ENCODE results near the gene PLK5. TPM values are rescaled to one million over a fixed set of nuclear protein-coding genes. Genes with fewer than 3 reads are reported as not detected.
"Not testable (repeated sequence)": the region's sequence is repeated elsewhere in the genome, so short reads cannot be mapped to it uniquely, and the experiment has no call there.

Gene PLK5
- total and polyA plus RNA-seq, 7 donors, result 0.32 to 0.36 TPM; not detected in 5

GRCh38 chr19:1532003-1532402, 8.1 kb downstream of the PLK5 start:
- no peak for DNase-seq
- Histone ChIP-seq H3K9me3 (no peaks in the 10 kb centered on the region), H3K27me3 (peaks cover 0 to 24% (median 23%) of the 10 kb centered on the region in 3 donors), H3K4me1 (no peaks in the 10 kb centered on the region), H3K27ac (no peak overlapping the region), H3K4me3 (no peak overlapping the region), H3K36me3 (no peaks in the 10 kb centered on the region)
- TF ChIP-seq POLR2AphosphoS5 (IDR thresholded peaks at IDR 0.05), result no peak
- TF ChIP-seq EP300 (IDR thresholded peaks at IDR 0.05), result no peak
- TF ChIP-seq CTCF (IDR thresholded peaks at IDR 0.05), result no peak
- no peak for TF ChIP-seq POLR2A (IDR thresholded peaks at IDR 0.05)
- 83 to 87% methylated on average over 9 of the region's 9 CpGs for WGBS, 2 donors
- intact Hi-C loops (cut with DNase I), result no loop called here

- no peak for DNase-seq
- 59 to 68% methylated on average over 23 of the region's 23 CpGs for WGBS, 2 donors
These were observed 9.8 kb downstream of the PLK5 start for GRCh38 chr19:1533510-1534150.

DNA sequence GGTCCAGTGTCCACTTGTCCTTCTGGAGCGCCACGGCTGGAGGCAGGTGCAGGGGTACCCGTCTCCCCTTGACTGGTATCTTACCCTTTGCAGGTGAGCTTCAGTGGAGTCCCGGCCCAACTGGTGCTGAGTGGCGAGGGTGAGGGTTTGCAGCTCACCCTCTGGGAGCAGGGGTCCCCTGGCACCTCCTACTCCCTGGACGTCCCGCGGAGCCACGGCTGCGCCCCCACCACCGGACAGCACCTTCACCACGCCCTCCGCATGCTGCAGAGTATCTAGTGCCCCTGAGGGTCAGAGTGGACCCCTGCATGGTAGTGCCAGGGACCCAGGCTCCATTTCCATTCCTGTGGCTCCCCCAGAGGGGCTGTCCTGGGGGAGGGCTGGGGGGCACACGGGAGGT, 11.1 kb downstream of the PLK5 start:
- intact Hi-C loops (cut with DNase I), result no loop called here
- no peak overlapping the region for H3K27ac ChIP-seq
- H3K9me3 ChIP-seq, result no peaks in the 10 kb centered on the region
- no peaks in the 10 kb centered on the region for H3K27me3 ChIP-seq
- peaks cover 0 to 17% (median 6%) of the 10 kb centered on the region in 4 donors for H3K4me1 ChIP-seq
- no peaks in the 10 kb centered on the region for H3K36me3 ChIP-seq
- no peak for TF ChIP-seq CTCF (IDR thresholded peaks at IDR 0.05)
- TF ChIP-seq EP300 (IDR thresholded peaks at IDR 0.05), result no peak
- no peak for TF ChIP-seq POLR2AphosphoS5 (IDR thresholded peaks at IDR 0.05)
- no peak for TF ChIP-seq POLR2A (IDR thresholded peaks at IDR 0.05)
- H3K4me3 ChIP-seq, result no peak overlapping the region
- DNase-seq, result no peak
- WGBS, 2 donors, result 87 to 90% methylated on average over 14 of the region's 14 CpGs

More at GRCh38 chr19:1533510-1534150, 9.8 kb downstream of the PLK5 start:
- TF ChIP-seq POLR2AphosphoS5 (IDR thresholded peaks at IDR 0.05), result no peak
- intact Hi-C loops (cut with DNase I), result no loop called here
- no peaks in the 10 kb centered on the region for H3K36me3 ChIP-seq
- peaks cover 0 to 4% (median 0%) of the 10 kb centered on the region in 4 donors for H3K4me1 ChIP-seq
- no peak overlapping the region for H3K4me3 ChIP-seq
- peaks cover 0 to 11% (median 11%) of the 10 kb centered on the region in 3 donors for H3K27me3 ChIP-seq
- H3K27ac ChIP-seq, result no peak overlapping the region
- no peaks in the 10 kb centered on the region for H3K9me3 ChIP-seq

DNA sequence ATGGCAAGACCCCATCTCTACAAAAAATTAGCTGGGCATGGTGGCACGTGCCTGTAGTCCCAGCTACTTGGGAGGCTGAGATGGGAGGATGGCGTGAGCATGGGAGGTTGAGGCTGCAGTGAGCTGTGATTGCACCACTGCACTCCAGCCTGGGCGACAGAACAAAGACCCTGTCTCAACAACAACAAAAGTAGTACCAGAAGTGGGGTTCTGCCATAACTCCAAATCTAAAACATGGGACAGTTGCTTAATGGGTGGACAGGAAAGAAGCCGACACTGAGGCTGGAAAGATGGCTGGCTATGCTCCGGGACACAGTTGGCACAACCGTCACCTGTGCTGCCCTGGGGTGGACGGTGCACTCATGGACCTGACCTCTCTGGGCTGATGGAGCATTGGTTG, 11.8 kb downstream of the PLK5 start:
- H3K4me3 ChIP-seq; H3K36me3 ChIP-seq; DNase-seq; H3K27ac ChIP-seq; H3K27me3 ChIP-seq; H3K9me3 ChIP-seq; intact Hi-C loops (cut with DNase I): not testable (repeated sequence)
- 96% methylated on average over 7 of the region's 7 CpGs for WGBS, 2 donors
- peaks cover 0 to 25% (median 13%) of the 10 kb centered on the region in 4 donors for H3K4me1 ChIP-seq

- no peaks in the 10 kb centered on the region for H3K36me3 ChIP-seq
- no peaks in the 10 kb centered on the region for H3K27me3 ChIP-seq
- H3K27ac ChIP-seq, result no peak overlapping the region
- no peaks in the 10 kb centered on the region for H3K9me3 ChIP-seq
- no peak overlapping the region for H3K4me3 ChIP-seq
- TF ChIP-seq POLR2A (IDR thresholded peaks at IDR 0.05), result no peak
- no peak for TF ChIP-seq POLR2AphosphoS5 (IDR thresholded peaks at IDR 0.05)
- TF ChIP-seq CTCF (IDR thresholded peaks at IDR 0.05), result no peak
- no peak for TF ChIP-seq EP300 (IDR thresholded peaks at IDR 0.05)
- intact Hi-C loops (cut with DNase I), result no loop called here
- DNase-seq, result no peak
- H3K4me1 ChIP-seq, result peaks cover 0 to 27% (median 15%) of the 10 kb centered on the region in 4 donors
- 36 to 43% methylated on average over 15 of the region's 15 CpGs for WGBS, 2 donors
These were observed 15.1 kb downstream of the PLK5 start for GRCh38 chr19:1538978-1539377.

DNA sequence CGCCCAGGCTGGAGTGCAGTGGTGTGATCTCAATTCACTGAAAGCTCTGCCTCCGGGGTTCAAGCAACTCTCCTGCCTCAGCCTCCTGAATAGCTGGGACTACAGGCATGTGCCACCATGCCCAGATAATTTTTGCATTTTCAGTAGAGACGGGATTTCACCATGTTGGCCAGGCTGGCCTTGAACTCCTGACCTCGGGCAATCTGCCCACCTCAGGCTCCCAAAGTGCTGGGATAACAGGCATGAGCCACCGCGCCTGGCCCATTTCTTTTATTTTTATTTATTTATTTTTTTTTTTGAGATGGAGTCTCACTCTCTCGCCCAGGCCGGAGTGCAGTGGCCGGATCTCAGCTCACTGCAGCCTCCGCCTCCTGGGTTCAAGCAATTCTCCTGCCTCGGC, 15.9 kb downstream of the PLK5 start:
- Histone ChIP-seq H3K27ac (peak overlapping the region in 3 of 4 donors; percentile 63 to 77 (median 72)), H3K4me1 (peaks cover 0 to 27% (median 15%) of the 10 kb centered on the region in 4 donors)
- DNase-seq; H3K36me3 ChIP-seq; H3K4me3 ChIP-seq; intact Hi-C loops (cut with DNase I); H3K27me3 ChIP-seq; H3K9me3 ChIP-seq: not testable (repeated sequence)
- WGBS, 2 donors, result 91% methylated on average over 11 of the region's 11 CpGs
